Measurements from ENCODE around the gene FKBP3.
"Not testable (repeated sequence)": the region's sequence is repeated elsewhere in the genome, so short reads cannot be mapped to it uniquely, and the experiment has no call there.

The FKBP3 gene

GRCh38 chr14:45091710-45092109 is 42.6 kb downstream of the FKBP3 start:
- no peak for TF ChIP-seq CTCF (IDR thresholded peaks at IDR 0.05; ENCODE audit: borderline replicate concordance, insufficient read depth, low read depth, low read length)
- no peak overlapping the region for H3K4me3 ChIP-seq (ENCODE audit: low read depth, low read length)

GRCh38 chr14:45089813-45090212 is 44.5 kb downstream of the FKBP3 start:
- TF ChIP-seq CTCF (IDR thresholded peaks at IDR 0.05; ENCODE audit: borderline replicate concordance, insufficient read depth, low read depth, low read length): no peak
- H3K4me3 ChIP-seq (ENCODE audit: low read depth, low read length): no peak overlapping the region

- TF ChIP-seq CTCF (IDR thresholded peaks at IDR 0.05; ENCODE audit: borderline replicate concordance, insufficient read depth, low read depth, low read length): no peak
- H3K4me3 ChIP-seq (ENCODE audit: low read depth, low read length): peak overlapping the region; percentile 74
These were observed 49.3 kb downstream of the FKBP3 start for GRCh38 chr14:45084946-45085346.

GRCh38 chr14:45083976-45084722 is 50.1 kb downstream of the FKBP3 start, which contains the start of gene PRPF39:
Gene PRPF39, plus strand, starts transcription at chr14:45084116. Its CDS starts 11,124 bp downstream, at chr14:45095240.
- H3K4me3 ChIP-seq (ENCODE audit: low read depth, low read length): peak within 1 kb of the TSS; percentile 74
- no peak for TF ChIP-seq CTCF (IDR thresholded peaks at IDR 0.05; ENCODE audit: borderline replicate concordance, insufficient read depth, low read depth, low read length)

GRCh38 chr14:45083617-45083975 is 50.7 kb downstream of the FKBP3 start:
- TF ChIP-seq CTCF (IDR thresholded peaks at IDR 0.05; ENCODE audit: borderline replicate concordance, insufficient read depth, low read depth, low read length): no peak
- H3K4me3 ChIP-seq (ENCODE audit: low read depth, low read length): peak overlapping the region; percentile 25

- H3K4me3 ChIP-seq (ENCODE audit: low read depth, low read length): no peak overlapping the region
- TF ChIP-seq CTCF (IDR thresholded peaks at IDR 0.05; ENCODE audit: borderline replicate concordance, insufficient read depth, low read depth, low read length): no peak
These were observed 51.9 kb downstream of the FKBP3 start for GRCh38 chr14:45082420-45082819.

GRCh38 chr14:45081096-45081495 is 53.2 kb downstream of the FKBP3 start:
- not testable (repeated sequence) for H3K4me3 ChIP-seq (ENCODE audit: low read depth, low read length)

- H3K4me3 ChIP-seq (ENCODE audit: low read depth, low read length): not testable (repeated sequence)
These were observed 53.8 kb downstream of the FKBP3 start for GRCh38 chr14:45080416-45080968.

Data from GM12875 (cell line).